Activated CD4-positive, CD25-positive, alpha-beta regulatory T cell treated with anti-CD3 and anti-CD28 coated beads, Interleukin-2, amount 50 U/mL, for 72 hours (primary cell): ENCODE data around the gene KIF13A.
"Not testable (repeated sequence)": the region's sequence is repeated elsewhere in the genome, so short reads cannot be mapped to it uniquely, and the experiment has no call there.

Source experiments
- DNase-seq: peaks from one replicate; pipeline ENCODE4 v3.0.0; 2021

Gene KIF13A

GRCh38 chr6:17987447-17987696, at the start of gene KIF13A:
TSS of gene KIF13A (minus strand) at chr6:17987635. CDS start at chr6:17987463, 172 bp downstream.
- DNase-seq = no peak

DNA sequence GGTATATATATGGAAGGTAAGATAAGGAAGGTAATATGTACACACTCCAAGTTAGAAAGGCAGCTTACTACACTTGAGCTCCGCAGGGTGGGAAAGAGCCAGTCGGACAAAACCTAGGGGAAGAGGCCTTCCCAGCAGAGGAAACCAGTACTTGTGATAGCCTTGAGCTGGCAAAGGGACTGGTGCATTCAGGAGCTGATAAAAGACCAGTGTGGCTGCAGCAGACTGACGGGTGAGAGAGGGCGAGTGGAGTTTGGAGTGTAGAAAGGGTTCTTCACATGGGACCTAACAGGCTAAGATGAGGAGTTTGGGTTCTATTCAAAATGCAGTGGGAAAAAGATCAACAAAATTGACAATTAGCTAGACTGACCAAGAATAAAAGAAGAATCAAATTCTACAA, 49.3 kb upstream of the KIF13A start:
- DNase-seq = no peak

GRCh38 chr6:18035330-18035854, 48.0 kb upstream of the KIF13A start:
- no peak for DNase-seq

DNA sequence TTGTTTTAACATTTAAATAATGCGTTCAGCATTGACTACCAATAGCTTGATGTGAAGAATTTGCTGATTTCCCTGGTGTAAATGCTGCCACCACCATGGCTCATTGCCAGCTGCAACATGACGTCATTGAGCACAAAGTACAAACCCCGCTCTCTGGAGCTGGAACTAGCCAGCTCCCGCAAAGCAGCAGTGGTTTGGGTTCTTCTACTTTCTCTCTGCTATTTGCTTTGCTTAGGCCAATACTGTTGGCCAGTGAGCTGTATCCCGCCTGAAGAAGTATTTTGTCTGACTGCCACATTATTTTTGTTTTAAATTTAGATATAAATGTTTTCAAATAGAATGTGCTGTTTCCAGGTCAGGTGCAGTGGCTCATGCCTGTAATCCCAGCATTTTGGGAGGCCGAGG, 47.4 kb upstream of the KIF13A start:
- no peak for DNase-seq

DNA sequence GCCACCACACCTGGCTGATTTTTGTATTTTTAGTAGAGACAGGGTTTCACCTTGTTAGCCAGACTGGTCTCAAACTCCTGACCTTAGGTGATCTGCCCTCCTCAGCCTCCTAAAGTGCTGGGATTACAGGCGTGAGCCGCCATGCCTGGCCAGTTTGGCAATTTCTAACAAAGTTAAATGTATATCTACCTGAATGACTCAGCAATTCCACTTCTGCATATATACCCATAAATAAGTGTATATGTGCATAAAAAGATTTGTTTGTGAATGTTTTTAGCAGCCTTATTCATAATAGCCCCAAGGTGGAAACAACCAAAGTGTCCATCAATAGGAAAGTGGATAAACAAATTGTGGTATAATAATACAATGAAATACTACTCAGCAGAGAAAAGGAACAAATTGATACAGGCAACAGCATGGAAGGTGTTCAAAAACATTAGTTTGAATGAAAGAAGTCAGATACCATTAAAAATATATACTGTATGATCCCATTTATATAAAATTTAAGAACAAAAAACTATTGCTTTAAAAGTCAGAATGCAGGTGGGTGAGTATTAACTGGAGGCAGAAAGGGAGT, 44.3 kb upstream of the KIF13A start:
- no peak for DNase-seq

DNA sequence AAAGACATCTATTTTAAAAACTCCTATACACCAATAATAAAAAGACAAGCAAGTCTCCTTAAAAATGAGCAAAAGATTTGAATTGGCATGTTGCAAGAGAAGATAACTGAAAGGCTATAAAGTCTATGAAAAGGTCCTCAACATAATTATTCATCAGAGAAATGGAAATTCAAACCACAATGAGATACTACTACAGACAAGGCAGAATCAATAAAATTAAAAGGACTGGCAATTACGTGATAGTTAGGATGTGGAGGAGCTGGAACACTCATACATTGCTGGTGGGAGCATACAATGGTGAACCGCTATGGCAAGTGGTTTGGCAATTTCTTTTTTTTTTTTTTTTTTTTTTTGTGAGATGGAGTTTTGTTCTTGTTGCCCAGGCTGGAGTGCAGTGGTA, 43.8 kb upstream of the KIF13A start:
- DNase-seq = no peak

GRCh38 chr6:18028332-18028731, 40.9 kb upstream of the KIF13A start:
- DNase-seq = no peak

- no peak for DNase-seq
Observed at GRCh38 chr6:18025596-18025995, 38.2 kb upstream of the KIF13A start.

DNA sequence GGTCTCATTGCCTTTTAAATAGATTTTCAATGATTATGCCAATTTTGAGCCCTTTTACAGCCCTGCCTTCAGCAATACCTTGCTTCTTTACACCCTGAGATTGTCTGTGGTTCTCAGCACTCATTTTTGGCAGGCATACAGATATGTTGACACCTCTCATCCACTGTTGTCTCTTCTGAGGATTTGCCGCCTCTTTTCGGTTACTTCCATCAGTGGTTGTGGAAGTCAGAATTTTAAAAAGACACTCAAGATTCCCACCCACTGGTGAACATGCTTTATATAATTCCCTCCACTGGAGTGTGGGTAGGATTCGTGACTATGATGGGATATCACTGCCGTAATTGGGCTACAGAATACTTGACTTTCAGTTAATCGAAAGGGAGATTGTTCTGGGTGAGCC, 37.4 kb upstream of the KIF13A start:
- no peak for DNase-seq

DNA sequence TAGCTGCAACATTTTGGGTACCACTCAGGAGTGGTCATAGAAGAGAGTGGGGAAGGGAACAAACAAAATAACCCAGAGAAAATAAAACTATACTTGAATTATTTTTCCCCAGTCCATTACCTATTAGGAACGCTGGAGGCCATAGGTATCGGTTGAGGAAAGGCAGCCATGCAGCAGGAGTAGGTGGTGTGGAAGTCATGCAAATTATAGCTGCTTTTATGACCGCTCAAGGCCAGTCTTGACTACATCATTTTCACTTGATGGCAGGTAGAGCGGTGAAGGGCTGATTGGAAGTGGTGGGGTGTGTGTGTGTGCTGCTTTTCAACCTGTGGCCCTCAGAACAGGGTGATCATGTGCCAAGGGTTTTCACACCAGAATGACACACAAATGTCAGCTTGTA, 36.5 kb upstream of the KIF13A start:
- no peak for DNase-seq

DNA sequence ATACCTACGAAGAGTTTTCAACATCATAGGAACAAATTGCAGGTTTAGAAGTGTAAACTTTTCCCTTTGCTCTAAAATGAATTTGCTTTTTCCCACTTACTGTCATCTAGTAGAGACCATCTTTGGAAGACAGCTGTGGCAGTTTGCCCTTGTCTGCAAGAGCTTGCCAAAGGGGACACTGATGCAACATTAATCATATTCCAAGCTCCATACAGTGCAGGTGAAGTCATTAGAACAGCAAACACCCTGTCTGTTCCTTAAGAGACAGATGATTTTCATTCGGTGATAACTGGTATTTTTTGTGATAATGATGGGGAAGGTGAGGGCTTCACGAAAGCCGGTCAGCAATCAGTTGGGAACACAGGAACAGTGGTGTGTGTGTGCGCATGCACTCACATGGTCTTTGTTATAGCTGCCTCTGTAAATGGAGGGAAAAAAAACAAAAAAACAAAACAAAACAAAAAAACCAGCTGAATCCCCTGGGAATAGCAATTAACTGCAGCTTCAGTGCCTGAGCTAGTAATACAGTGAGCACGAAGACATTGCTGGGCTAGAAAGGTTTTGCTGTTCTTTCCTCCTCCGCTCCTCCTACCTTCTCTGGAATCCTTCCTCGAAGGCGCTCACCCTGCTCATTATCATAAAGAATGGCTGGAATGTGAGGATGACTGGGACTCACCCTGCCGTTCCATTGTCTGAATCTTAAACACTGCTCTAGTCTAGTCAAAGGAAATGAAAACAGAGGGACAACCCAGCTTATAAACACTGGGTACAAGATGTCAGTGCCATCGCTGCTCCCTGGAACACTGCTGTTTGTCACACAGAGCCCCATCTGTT, 35.2 kb upstream of the KIF13A start:
- DNase-seq = no peak

DNA sequence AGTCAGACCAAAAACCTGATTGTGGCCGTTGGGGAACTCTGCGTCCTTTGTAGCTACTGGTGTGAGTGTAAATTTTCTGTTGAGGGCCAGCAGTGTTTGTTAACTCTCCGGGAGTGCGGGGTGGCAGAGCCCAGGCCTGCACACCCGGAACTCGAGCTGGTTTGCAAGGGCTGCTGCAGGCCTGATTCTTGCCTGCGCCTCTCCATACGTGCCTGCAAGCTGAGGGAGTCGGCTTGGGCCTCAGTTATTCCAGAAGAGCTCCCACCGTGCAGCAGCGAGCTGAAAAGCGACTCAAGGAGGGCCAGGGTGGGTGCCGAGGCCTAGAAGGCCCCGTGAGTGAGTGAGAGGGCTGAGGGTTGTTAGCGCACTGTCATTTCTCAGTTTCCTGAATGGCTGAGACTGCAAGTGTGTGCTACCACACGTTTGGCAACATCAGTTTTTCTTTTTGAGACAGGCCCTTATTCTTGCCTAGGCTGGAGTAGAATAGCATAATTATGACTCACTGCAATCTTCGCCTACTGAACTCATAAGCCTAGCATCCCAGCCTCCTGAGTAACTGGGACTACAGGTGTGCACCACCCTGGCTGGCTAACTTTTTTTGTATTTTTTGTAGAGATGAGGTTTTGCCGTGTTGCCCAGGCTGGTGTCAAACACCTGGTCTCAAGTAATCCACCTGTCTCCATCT, 33.9 kb upstream of the KIF13A start:
- no peak for DNase-seq

DNA sequence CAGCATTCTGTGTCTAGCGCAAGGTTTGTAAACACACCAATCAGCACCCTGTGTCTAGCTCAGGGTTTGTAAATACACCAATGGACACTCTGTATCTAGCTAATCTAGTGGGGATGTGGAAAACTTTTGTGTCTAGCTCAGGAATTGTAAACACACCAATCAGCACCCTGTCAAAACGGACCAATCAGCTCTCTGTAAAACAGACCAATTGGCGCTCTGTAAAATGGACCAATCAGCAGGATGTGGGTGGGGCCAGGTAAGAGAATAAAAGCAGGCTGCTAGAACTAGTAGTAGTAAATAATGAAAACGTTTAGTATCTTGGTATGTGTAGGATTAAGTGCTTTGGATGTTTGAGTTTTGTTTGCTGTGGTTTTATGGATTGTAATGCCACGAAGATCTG, 33.1 kb upstream of the KIF13A start:
- not testable (repeated sequence) for DNase-seq

GRCh38 chr6:18019539-18020534, 32.4 kb upstream of the KIF13A start:
- no peak for DNase-seq

GRCh38 chr6:18019133-18019532, 31.7 kb upstream of the KIF13A start:
- not testable (repeated sequence) for DNase-seq

GRCh38 chr6:18016698-18017097, 29.3 kb upstream of the KIF13A start:
- DNase-seq = no peak

DNA sequence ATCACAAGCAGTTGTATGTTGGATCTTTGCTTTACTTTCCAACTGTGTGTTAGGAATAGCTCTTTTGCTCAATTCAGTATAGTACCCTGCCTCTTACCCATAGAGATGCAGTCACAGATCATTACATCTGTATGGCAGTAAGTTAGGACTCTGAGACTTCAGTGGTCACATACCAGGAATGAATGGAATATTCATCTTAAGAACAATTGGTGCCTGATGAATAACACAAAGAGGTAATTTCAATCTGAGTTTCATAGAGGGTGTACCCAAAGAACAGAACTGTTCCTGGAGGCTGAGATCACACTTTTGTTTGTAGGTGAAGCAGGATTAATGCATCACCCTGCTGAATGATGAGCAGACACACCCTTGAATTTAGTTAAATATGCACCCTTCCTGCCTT, 28.7 kb upstream of the KIF13A start:
- no peak for DNase-seq

DNA sequence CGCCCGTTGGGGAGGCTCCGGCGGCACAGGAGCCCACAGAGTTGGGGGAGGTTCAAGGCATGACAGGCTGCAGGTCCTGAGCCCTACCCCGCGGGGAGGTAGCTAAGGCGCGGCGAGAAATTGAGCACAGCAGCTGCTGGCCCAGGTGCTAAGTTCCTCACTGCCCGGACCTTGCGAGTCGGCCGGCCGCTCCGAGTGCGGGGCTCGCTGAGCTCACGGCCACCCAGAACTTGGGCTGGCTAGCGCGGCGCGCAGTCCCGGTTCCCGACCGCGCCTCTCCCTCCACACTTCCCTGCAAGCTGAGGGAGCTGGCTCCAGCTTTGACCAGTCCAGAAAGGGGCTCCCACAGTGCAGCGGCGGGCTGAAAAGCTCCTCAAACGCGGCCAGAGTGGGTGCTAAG, 23.9 kb upstream of the KIF13A start:
- no peak for DNase-seq

GRCh38 chr6:18010540-18010939, 23.1 kb upstream of the KIF13A start:
- not testable (repeated sequence) for DNase-seq

DNA sequence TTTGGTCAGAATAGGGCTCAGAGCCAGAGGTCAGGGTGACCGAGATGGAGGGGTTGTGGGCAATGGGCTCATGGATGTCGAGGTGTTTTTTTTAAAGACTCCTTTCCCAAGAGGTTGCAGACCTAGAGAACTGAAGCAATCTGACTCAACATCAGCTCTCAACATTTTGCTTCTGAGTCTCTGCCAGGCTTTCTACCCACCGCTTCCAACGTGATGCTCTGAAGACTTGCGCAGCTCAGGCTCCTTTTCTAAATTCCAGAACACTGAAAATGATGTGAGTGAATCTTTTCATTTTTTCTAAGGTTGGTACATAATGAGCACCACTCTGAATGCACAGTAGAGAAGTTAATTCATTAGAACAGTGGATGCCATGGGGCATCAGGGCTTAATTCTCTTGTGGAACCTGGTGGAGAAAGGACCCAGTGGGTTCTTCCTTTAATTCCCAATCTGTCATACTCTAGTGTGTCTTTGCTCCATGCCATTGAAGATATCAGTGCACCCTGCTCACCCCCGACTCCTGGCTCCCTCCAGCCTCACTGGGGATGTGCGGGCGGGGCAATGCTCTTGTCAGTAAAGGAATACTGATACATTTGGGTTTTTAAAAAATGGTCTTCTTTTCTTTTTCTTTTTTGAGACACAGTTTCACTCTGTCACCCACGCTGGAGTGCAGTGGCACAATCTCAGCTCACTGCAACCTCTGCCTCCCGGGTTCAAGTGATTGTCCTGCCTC, 17.0 kb upstream of the KIF13A start:
- no peak for DNase-seq

- no peak for DNase-seq
Observed at GRCh38 chr6:17999425-17999824, 12.0 kb upstream of the KIF13A start.

DNA sequence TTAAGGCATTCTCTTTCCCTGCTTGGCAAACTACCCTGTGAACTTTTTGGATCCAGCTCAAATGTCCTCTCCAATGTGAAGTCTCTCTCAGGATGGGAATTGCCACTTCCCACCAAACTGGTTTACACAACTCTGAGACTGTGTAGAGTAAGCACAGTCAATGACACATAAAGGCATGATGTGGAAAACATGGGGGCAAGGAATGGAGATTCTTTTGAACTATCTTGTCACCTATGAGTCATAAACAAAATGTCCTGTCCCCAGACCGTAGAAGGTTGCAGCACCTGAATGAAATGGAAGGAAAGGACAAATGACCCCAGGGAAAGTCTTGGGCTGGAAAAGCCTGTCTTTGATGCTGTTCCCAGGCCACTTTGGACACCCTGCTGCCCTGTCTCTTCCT, 11.0 kb upstream of the KIF13A start:
- no peak for DNase-seq
